ENCODE data around the gene EGFR. TPM values are rescaled to one million over a fixed set of nuclear protein-coding genes. Genes with fewer than 3 reads are reported as not detected.

EGFR gene
- total RNA-seq, 1 donor: 98.9 TPM

- no peak for DNase-seq (ENCODE audit: low read depth)
- no peak for TF ChIP-seq CTCF (IDR thresholded peaks at IDR 0.05; ENCODE audit: insufficient read depth, low read depth, low read length)
These were observed 156.0 kb downstream of the EGFR start for GRCh38 chr7:55174856-55175255.

GRCh38 chr7:55177068-55177530 lies 158.3 kb downstream of the EGFR start:
- TF ChIP-seq CTCF (IDR thresholded peaks at IDR 0.05; ENCODE audit: insufficient read depth, low read depth, low read length): no peak
- DNase-seq (ENCODE audit: low read depth): peak; percentile 20
- H3K4me3 ChIP-seq (ENCODE audit: low read depth, low read length): no peak overlapping the region

More at GRCh38 chr7:55174856-55175255, 156.0 kb downstream of the EGFR start:
- no peak overlapping the region for H3K4me3 ChIP-seq (ENCODE audit: low read depth, low read length)

GRCh38 chr7:55177589-55178261 lies 158.9 kb downstream of the EGFR start:
- H3K4me3 ChIP-seq (ENCODE audit: low read depth, low read length): no peak overlapping the region
- DNase-seq (ENCODE audit: low read depth): peak; percentile 47
- TF ChIP-seq CTCF (IDR thresholded peaks at IDR 0.05; ENCODE audit: insufficient read depth, low read depth, low read length): no peak

- no peak for TF ChIP-seq CTCF (IDR thresholded peaks at IDR 0.05; ENCODE audit: insufficient read depth, low read depth, low read length)
- no peak overlapping the region for H3K4me3 ChIP-seq (ENCODE audit: low read depth, low read length)
- DNase-seq (ENCODE audit: low read depth): no peak
These were observed 159.6 kb downstream of the EGFR start for GRCh38 chr7:55178292-55178862.

- DNase-seq (ENCODE audit: low read depth): no peak
- no peak for TF ChIP-seq CTCF (IDR thresholded peaks at IDR 0.05; ENCODE audit: insufficient read depth, low read depth, low read length)
- no peak overlapping the region for H3K4me3 ChIP-seq (ENCODE audit: low read depth, low read length)
These were observed 160.3 kb downstream of the EGFR start for GRCh38 chr7:55178863-55179773.

- no peak for TF ChIP-seq CTCF (IDR thresholded peaks at IDR 0.05; ENCODE audit: insufficient read depth, low read depth, low read length)
- peak; percentile 20 for DNase-seq (ENCODE audit: low read depth)
- H3K4me3 ChIP-seq (ENCODE audit: low read depth, low read length): no peak overlapping the region
These were observed 161.3 kb downstream of the EGFR start for GRCh38 chr7:55179931-55180682.

All from fibroblast of villous mesenchyme (primary cell).